Sigmoid colon (tissue), 7 donors: ENCODE measurements around the gene PRSS56. TPM values are rescaled to one million over a fixed set of nuclear protein-coding genes. Genes with fewer than 3 reads are reported as not detected.

Experiments
- DNase-seq: peaks from one replicate; pipeline ENCODE4 v3.0.0-alpha.2; 2019
- H3K27ac ChIP-seq, 4 donors: fragments of 200-600 bp; sonication (generic); one replicate each; pipeline ENCODE4 v1.5.1; 2016 to 2019; ENCODE audit warnings: mild to moderate bottlenecking in 1 of 4
- H3K27me3 ChIP-seq, 3 donors: fragments of 200-600 bp; sonication (generic); one replicate each; pipeline ENCODE4 v1.5.1; 2019; ENCODE audit warnings: mild to moderate bottlenecking in 1 of 3
- H3K36me3 ChIP-seq, 4 donors: fragments of 200-600 bp; sonication (generic); one replicate each; pipeline ENCODE4 v1.5.1; 2016 to 2019
- H3K4me1 ChIP-seq, 4 donors: fragments of 200-600 bp; sonication (generic); one replicate each; pipeline ENCODE4 v1.5.1; 2017 to 2019
- H3K4me3 ChIP-seq, 4 donors: fragments of 200-600 bp; sonication (generic); one replicate each; pipeline ENCODE4 v1.5.1; 2017 to 2019; ENCODE audit warnings: mild to moderate bottlenecking in 2 of 4, moderate library complexity in 1 of 4
- H3K9me3 ChIP-seq, 4 donors: fragments of 200-600 bp in 3 of 4; sonication (generic) in 3 of 4; one replicate each; pipeline versions ENCODE4 v1.5.1 to v1.6.1; 2013 to 2019
- EP300 ChIP-seq, 4 donors: sonication (generic); formaldehyde crosslinking; IDR thresholded peaks; one replicate each; pipeline ENCODE4 v1.6.1; 2017; ENCODE audit warnings: antibody characterized with exemption in 4 of 4
- POLR2A ChIP-seq, 2 donors: fragments of 450-650 bp; IDR thresholded peaks; one replicate each; pipeline ENCODE4 v1.6.1; 2016; ENCODE audit warnings: antibody characterized with exemption in 2 of 2, mild to moderate bottlenecking in 2 of 2, moderate library complexity in 2 of 2
- POLR2AphosphoS5 ChIP-seq, 4 donors: sonication (generic); formaldehyde crosslinking; IDR thresholded peaks; one replicate each; pipeline ENCODE4 v1.6.1; 2017; ENCODE audit warnings: antibody characterized with exemption in 4 of 4
- WGBS, 2 donors: extraction: QIAGEN DNeasy Blood & Tissue Kit; methylation state at CpG; one replicate each; pipeline ENCODE4 v1.1.7; 2013; 5-methylcytosine and 5-hydroxymethylcytosine counted together
- intact Hi-C: fragments of 100-400 bp; cut with DNase I; formaldehyde crosslinking; loops from one replicate; pipeline ENCODE4 v1.15.1; 2023
- polyA plus RNA-seq, 3 donors: library from polyadenylated mRNA; stranded (reverse); fragments of 200-250 nt; gene quantifications; one replicate each; pipeline ENCODE4 v1.2.3, GENCODE V29; 2013
- total RNA-seq, 4 donors: library from RNA; depleted of rRNA; stranded (reverse); fragments of >200 nt; gene quantifications; one replicate each; pipeline ENCODE4 v1.1.0, GENCODE V29; 2016
- TF ChIP-seq, protein P1 (sequence below), 4 experiments: fragments of 450-650 bp in 3 of 4; fragments of 200-600 bp in 1 of 4; IDR thresholded peaks; one replicate each; pipeline ENCODE4 v1.5.1; 2016 to 2019; ENCODE audit warnings: antibody characterized with exemption in 4 of 4, mild to moderate bottlenecking in 3 of 4, moderate library complexity in 2 of 4
- donor health status: healthy with polysubstance abuse.
- donor health status: Bipolar disorder and iron deficiency.
- donor health status: healthy.

Gene PRSS56
- total and polyA plus RNA-seq, 7 donors = not detected

DNA sequence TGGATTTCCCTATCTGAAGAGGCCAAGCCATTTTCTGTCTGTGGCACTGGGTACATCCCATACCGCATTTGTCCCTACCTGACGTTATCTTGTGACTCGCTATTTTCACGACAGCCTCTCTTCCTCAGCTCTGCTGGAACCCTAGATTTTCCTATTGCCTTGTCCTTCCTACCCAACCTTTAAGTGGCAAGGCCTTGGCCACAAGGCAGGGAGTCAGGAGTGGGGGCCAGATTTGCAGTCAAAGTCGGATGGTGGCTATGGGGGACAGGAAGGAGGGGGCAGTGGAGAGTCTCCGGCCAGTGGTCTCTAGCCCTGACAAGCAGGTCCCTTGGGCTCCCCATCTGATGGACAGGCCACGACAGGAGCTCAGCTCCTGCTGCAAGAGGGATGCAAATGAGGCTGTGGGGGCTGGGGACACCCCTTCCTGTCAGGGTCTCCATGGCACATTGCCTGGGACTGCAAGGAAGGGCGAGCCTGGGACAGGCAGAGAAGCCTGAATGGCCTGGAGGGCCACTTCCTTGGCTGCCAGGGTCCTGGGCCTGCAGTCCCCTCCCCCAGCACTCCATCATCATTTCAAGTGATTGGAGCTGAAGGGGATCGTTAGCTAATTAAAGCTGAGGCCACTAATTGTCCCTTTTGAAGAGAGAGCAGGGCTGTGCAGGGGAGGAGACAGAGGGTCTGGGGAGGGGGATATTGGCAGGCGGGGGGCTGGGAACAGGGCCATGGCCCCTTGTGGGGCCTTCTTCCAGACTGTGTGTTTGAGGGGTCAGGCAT, 26.3 kb upstream of the PRSS56 start:
- intact Hi-C loops = no loop called here
- no peaks in the 10 kb centered on the region for H3K4me1 ChIP-seq
- no peaks in the 10 kb centered on the region for H3K9me3 ChIP-seq
- WGBS, 2 donors = 80 to 84% methylated on average over 10 of the region's 10 CpGs
- no peak for DNase-seq
- H3K27ac ChIP-seq = no peak overlapping the region
- H3K36me3 ChIP-seq = no peaks in the 10 kb centered on the region
- TF ChIP-seq EP300 (IDR thresholded peaks at IDR 0.05) = no peak
- TF ChIP-seq, protein P1, sequence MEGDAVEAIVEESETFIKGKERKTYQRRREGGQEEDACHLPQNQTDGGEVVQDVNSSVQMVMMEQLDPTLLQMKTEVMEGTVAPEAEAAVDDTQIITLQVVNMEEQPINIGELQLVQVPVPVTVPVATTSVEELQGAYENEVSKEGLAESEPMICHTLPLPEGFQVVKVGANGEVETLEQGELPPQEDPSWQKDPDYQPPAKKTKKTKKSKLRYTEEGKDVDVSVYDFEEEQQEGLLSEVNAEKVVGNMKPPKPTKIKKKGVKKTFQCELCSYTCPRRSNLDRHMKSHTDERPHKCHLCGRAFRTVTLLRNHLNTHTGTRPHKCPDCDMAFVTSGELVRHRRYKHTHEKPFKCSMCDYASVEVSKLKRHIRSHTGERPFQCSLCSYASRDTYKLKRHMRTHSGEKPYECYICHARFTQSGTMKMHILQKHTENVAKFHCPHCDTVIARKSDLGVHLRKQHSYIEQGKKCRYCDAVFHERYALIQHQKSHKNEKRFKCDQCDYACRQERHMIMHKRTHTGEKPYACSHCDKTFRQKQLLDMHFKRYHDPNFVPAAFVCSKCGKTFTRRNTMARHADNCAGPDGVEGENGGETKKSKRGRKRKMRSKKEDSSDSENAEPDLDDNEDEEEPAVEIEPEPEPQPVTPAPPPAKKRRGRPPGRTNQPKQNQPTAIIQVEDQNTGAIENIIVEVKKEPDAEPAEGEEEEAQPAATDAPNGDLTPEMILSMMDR (IDR thresholded peaks at IDR 0.05) = no peak
- TF ChIP-seq POLR2A (IDR thresholded peaks at IDR 0.05) = no peak
- no peak for TF ChIP-seq POLR2AphosphoS5 (IDR thresholded peaks at IDR 0.05)
- no peak overlapping the region for H3K4me3 ChIP-seq
- peaks cover 0 to 11% (median 0%) of the 10 kb centered on the region in 3 donors for H3K27me3 ChIP-seq

DNA sequence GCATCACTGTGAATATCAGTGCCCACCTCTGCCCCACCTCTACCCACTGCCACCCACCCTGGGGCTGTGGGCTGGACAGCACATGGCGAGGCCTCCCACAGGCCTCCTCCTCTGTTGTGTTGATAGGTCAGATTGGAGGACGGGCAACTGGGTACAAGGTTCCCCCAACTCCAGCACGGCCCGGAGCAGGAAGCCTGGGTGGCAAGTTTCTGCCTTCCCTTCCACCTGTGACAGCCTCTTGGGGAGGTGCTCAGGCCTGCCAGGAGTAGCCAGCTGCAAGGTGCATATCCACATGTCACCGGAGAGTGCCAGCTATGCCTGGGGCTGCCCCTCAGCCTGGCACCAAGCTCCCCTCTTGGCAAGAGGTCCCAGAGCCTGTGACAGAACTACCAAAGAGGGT, 25.6 kb upstream of the PRSS56 start:
- H3K9me3 ChIP-seq = no peaks in the 10 kb centered on the region
- TF ChIP-seq POLR2AphosphoS5 (IDR thresholded peaks at IDR 0.05) (no peak), EP300 (IDR thresholded peaks at IDR 0.05) (no peak), POLR2A (IDR thresholded peaks at IDR 0.05) (no peak)
- TF ChIP-seq, protein P1 (IDR thresholded peaks at IDR 0.05) = no peak
- no peak overlapping the region for H3K27ac ChIP-seq
- peaks cover 0 to 5% (median 0%) of the 10 kb centered on the region in 3 donors for H3K27me3 ChIP-seq
- 89 to 94% methylated on average over 5 of the region's 5 CpGs for WGBS, 2 donors
- H3K36me3 ChIP-seq = no peaks in the 10 kb centered on the region
- intact Hi-C loops = no loop called here
- no peaks in the 10 kb centered on the region for H3K4me1 ChIP-seq
- DNase-seq = no peak
- no peak overlapping the region for H3K4me3 ChIP-seq

DNA sequence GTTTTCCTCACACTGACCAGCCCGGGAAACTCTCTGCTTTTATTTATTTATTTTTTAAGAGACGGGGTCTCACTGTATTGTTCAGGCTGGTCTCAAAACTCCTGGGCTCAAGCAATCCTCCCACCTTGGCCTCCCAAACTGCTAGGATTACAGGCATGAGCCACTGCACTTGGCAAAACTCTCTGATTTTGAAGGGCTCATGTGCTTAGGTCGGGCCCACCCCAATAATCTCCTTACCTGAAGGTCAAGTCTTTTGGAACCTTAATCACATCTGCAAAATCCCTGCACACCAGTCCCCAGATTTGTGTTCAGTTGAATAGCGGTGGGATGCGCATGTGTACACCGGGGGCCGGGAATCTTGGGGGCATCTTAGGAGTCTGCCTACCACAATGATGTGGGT, 24.9 kb upstream of the PRSS56 start:
- WGBS, 2 donors = 86 to 89% methylated on average over 7 of the region's 7 CpGs
- intact Hi-C loops = no loop called here
- Histone ChIP-seq H3K4me3 (no peak overlapping the region), H3K27me3 (peaks cover 0 to under 1% (median 0%) of the 10 kb centered on the region in 3 donors), H3K9me3 (no peaks in the 10 kb centered on the region), H3K36me3 (no peaks in the 10 kb centered on the region), H3K4me1 (no peaks in the 10 kb centered on the region), H3K27ac (no peak overlapping the region)
- TF ChIP-seq EP300 (IDR thresholded peaks at IDR 0.05) = no peak
- no peak for TF ChIP-seq POLR2AphosphoS5 (IDR thresholded peaks at IDR 0.05)
- TF ChIP-seq, protein P1 (IDR thresholded peaks at IDR 0.05) = no peak
- no peak for TF ChIP-seq POLR2A (IDR thresholded peaks at IDR 0.05)
- no peak for DNase-seq

DNA sequence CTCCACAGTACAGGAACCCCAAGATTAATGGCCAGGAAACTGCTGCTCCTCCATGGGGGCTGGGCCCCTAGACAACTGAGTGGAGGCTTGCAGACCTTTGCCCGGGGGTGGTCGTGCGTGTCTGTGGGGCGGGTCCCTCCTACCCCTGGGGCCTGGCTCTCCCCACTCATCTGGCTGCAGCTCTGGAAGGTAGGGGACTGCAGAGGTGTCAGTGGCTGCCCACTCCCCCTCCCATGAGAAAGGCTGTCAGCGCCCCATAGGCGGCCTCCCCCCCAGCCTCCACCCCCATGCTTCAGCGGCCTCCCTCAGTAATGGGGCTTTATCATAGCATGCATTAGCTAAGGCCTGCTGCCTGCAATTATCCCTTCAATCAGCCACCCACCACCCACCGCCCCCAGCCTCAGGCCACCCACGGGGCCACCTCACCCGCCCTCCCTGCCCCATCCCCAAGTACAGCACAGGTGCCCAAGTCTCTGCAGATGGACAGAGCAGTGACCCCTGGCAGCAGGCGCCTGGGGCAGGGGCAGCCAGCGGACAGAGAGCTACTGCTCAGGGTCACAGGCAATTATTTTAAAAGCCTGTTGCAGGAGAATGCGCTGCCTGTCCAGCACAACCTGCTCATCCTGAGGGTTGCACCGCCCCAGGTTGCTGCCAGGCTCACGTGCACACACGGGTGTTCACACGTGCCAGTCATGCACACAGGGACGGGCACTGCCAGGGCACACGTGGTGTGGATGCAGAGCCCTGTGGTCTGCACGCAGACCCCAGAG, 23.5 kb upstream of the PRSS56 start:
- no peaks in the 10 kb centered on the region for H3K9me3 ChIP-seq
- no peak for TF ChIP-seq POLR2AphosphoS5 (IDR thresholded peaks at IDR 0.05)
- TF ChIP-seq, protein P1 (IDR thresholded peaks at IDR 0.05) = no peak
- no peak for TF ChIP-seq POLR2A (IDR thresholded peaks at IDR 0.05)
- no peak for TF ChIP-seq EP300 (IDR thresholded peaks at IDR 0.05)
- H3K4me1 ChIP-seq = peaks cover 0 to under 1% (median 0%) of the 10 kb centered on the region in 4 donors
- H3K27me3 ChIP-seq = no peaks in the 10 kb centered on the region
- no peak overlapping the region for H3K4me3 ChIP-seq
- no peak for DNase-seq
- 71 to 79% methylated on average over 20 of the region's 20 CpGs for WGBS, 2 donors
- no peaks in the 10 kb centered on the region for H3K36me3 ChIP-seq
- intact Hi-C loops = no loop called here
- no peak overlapping the region for H3K27ac ChIP-seq
